ENCODE data around the gene RNU6-9.

RNU6-9 gene

DNA sequence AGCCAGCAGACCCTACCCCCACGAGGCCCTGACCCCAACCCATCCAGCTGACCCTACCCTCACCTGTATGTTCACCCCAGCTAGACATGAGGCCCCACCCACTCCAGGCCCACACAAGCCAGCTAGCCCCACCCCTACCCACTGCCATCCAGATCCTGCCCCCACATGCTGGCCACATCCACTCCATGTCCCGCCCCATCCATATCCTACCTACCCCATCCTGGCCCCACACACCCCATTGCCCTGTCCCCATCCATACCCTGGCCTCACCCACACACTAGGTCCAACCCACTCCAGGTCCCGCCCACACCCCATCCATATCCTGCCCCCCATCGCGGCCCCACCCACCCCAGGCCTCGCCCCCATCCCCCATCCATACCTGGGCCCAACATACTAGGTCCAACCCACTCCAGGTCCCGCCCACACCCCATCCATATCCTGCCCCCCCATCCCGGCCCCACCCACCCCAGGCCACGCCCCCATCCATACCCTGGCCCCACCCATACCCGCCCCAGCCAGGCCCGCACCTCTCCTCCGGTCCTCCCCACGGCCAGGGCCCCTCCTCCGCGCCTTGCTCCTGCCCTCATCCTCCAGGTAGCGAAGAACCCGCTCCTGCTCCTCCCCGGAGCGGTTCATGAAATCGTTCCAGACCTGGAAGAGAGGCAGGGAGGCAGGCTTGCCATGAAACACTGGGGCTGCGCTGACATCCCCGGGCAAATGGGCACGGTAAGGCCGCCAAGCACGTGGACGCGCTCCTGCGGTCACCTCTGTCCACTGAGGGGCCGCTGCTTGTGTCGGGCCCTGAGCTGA lies 7.2 kb downstream of the RNU6-9 start:
- Histone ChIP-seq H3K36me3 (ENCODE audit: control insufficient read depth in 2 of 2, insufficient read depth in 2 of 2, low read length in 2 of 2) (peaks cover 2 to 3% of the 10 kb centered on the region in 2 donors), H3K27ac (ENCODE audit: low read length) (no peak overlapping the region), H3K9ac (ENCODE audit: low read length in 2 of 2) (no peak overlapping the region), H3K4me3 (ENCODE audit: low read length in 2 of 2) (no peak overlapping the region), H3K9me3 (ENCODE audit: control insufficient read depth in 2 of 2, low read length in 2 of 2) (no peaks in the 10 kb centered on the region), H3K27me3 (ENCODE audit: control insufficient read depth in 1 of 2, insufficient read depth in 2 of 2, low read length in 2 of 2) (no peaks in the 10 kb centered on the region), H3K4me1 (ENCODE audit: control insufficient read depth, insufficient read depth, low read length) (no peaks in the 10 kb centered on the region)

DNA sequence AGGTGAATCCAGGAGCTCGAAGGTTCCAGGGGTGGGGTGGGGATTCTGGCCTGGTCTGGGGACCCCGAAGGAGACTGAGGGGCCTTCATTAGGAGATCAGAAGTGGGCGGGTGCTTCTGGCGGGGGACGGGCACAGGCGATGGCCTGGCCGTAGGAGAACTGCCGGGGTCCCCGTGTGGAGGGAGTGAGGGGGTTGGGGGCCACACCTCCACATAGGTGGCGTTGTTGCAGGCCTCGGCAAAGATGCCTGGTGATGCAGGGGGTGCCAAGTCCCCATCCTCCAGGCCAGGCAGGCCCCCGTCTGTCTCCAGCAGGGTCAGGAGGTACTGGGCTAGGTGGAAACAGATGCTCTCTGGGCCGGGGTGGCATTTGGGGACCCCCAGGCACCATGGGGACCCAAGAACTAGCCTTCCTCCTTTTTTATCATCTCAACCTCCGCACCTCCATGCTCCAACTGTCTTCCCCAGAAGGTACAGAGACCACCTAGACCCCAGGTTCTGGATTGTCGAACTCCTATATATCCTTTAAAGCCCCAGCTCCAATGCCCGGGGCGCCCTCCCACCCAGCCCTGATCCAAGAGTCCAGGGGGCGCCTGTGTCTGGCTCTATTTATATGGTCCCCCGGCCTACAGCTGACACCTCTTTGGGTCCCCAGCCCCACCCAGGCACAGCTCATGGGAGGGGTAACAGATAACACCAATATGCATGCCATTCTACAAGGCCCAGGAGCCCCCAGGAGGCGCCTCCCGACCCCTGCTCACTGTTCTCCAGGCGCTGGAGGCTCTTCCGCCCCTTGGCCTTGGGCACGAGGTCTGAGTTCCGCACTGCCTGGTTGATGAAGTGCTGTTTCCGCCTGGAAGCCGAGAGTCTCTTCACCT lies 8.2 kb downstream of the RNU6-9 start:
- no peaks in the 10 kb centered on the region for H3K4me1 ChIP-seq (ENCODE audit: control insufficient read depth, insufficient read depth, low read length)
- no peaks in the 10 kb centered on the region for H3K27me3 ChIP-seq (ENCODE audit: control insufficient read depth in 1 of 2, insufficient read depth in 2 of 2, low read length in 2 of 2)
- no peak overlapping the region for H3K27ac ChIP-seq (ENCODE audit: low read length)

DNA sequence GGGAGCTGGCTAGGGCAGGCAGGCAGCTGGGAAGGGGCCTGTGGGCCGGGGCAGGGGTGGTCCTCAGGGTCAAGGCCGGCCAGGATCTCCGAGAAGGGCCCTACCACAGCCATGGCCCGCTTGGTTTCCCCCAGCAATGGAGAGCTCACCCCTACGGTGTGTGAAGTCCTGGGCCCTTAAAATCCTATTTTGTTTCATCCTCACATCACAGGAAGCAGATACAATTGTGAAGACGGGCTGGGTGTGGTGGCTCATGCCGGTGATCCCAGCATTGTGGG lies 8.7 kb downstream of the RNU6-9 start:
- peaks cover 2% of the 10 kb centered on the region in 2 donors for H3K36me3 ChIP-seq (ENCODE audit: control insufficient read depth in 2 of 2, insufficient read depth in 2 of 2, low read length in 2 of 2)
- H3K4me1 ChIP-seq (ENCODE audit: control insufficient read depth, insufficient read depth, low read length), result no peaks in the 10 kb centered on the region

More for the DNA sequence above, 8.2 kb downstream of the RNU6-9 start:
- H3K9ac ChIP-seq (ENCODE audit: low read length in 2 of 2), result no peak overlapping the region
- no peaks in the 10 kb centered on the region for H3K9me3 ChIP-seq (ENCODE audit: control insufficient read depth in 2 of 2, low read length in 2 of 2)
- H3K36me3 ChIP-seq (ENCODE audit: control insufficient read depth in 2 of 2, insufficient read depth in 2 of 2, low read length in 2 of 2), result peaks cover 2 to 3% of the 10 kb centered on the region in 2 donors
- no peak overlapping the region for H3K4me3 ChIP-seq (ENCODE audit: low read length in 2 of 2)

DNA sequence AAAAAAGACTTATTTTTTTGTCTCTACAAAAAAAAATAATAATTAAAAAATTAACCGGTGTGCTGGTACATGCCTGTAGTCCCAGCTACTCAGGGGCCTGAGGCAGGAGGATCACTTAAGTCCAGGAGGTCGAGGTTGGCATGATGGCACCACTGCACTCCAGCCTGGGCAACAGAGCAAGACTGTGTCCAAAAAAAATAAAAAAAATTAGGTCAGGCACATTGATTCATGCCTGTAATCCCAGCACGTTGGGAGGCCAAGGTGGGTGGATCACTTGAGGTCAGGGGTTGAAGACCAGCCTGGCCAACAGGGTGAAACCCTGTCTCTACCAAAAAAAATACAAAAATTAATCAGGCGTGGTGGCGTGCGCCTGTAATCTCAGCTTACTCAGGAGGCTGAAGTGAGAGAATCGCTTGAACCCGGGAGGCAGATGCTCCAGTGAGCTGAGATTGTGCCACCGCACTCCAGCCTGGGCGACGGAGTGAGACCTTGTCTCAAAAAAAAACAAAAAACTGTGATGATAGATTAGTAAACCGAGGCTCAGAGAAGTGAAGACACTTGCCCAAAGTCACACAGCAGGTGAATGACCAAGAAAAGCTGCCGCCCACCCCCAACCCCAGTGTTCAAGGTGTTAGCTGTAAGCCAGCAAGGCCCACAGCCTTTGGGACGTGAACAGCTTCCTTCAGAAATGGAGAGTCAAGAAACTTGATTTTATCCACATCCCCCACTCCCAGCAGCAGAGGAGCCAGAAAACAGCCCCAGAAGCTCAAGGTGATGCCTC lies 9.4 kb downstream of the RNU6-9 start:
- Histone ChIP-seq H3K36me3 (ENCODE audit: control insufficient read depth in 2 of 2, insufficient read depth in 2 of 2, low read length in 2 of 2) (peaks cover 0 to 2% of the 10 kb centered on the region in 2 donors), H3K27me3 (ENCODE audit: control insufficient read depth in 1 of 2, insufficient read depth in 2 of 2, low read length in 2 of 2) (no peaks in the 10 kb centered on the region), H3K9ac (ENCODE audit: low read length in 2 of 2) (no peak overlapping the region), H3K4me1 (ENCODE audit: control insufficient read depth, insufficient read depth, low read length) (no peaks in the 10 kb centered on the region), H3K27ac (ENCODE audit: low read length) (no peak overlapping the region), H3K4me3 (ENCODE audit: low read length in 2 of 2) (no peak overlapping the region), H3K9me3 (ENCODE audit: control insufficient read depth in 2 of 2, low read length in 2 of 2) (no peaks in the 10 kb centered on the region)

More for the DNA sequence above, 8.7 kb downstream of the RNU6-9 start:
- H3K4me3 ChIP-seq (ENCODE audit: low read length in 2 of 2), result no peak overlapping the region
- no peaks in the 10 kb centered on the region for H3K9me3 ChIP-seq (ENCODE audit: control insufficient read depth in 2 of 2, low read length in 2 of 2)
- no peaks in the 10 kb centered on the region for H3K27me3 ChIP-seq (ENCODE audit: control insufficient read depth in 1 of 2, insufficient read depth in 2 of 2, low read length in 2 of 2)
- no peak overlapping the region for H3K9ac ChIP-seq (ENCODE audit: low read length in 2 of 2)
- no peak overlapping the region for H3K27ac ChIP-seq (ENCODE audit: low read length)

DNA sequence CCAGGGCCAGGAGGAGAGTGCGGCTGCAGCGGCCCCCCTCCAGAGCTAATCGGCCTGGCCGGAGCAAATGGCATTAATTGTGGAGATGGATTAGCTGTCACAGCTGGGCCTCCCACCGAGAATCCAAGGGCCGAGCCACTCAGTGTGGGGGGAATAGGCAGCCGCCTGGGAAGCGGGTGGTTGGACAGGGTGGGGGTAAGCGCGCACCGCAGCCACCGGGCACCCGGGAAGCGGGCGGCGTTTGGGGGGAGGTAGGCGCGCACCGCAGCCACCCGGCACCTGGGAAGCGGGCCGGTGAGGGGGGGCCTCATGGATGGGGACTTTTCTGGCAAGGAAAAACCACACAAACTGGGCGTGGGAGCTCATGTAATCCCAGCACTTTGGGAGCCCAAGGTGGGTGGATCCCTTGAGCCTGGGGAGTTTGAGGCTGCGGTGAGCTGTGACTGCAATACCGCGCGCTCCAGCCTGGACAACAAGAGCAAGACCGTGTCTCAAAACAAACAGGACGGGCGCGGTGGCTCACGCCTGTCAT lies 10.0 kb downstream of the RNU6-9 start:
- H3K9ac ChIP-seq (ENCODE audit: low read length in 2 of 2), result no peak overlapping the region
- no peak overlapping the region for H3K27ac ChIP-seq (ENCODE audit: low read length)
- peaks cover 0 to 2% of the 10 kb centered on the region in 2 donors for H3K36me3 ChIP-seq (ENCODE audit: control insufficient read depth in 2 of 2, insufficient read depth in 2 of 2, low read length in 2 of 2)
- no peaks in the 10 kb centered on the region for H3K4me1 ChIP-seq (ENCODE audit: control insufficient read depth, insufficient read depth, low read length)
- no peak overlapping the region for H3K4me3 ChIP-seq (ENCODE audit: low read length in 2 of 2)
- H3K9me3 ChIP-seq (ENCODE audit: control insufficient read depth in 2 of 2, low read length in 2 of 2), result no peaks in the 10 kb centered on the region
- no peaks in the 10 kb centered on the region for H3K27me3 ChIP-seq (ENCODE audit: control insufficient read depth in 1 of 2, insufficient read depth in 2 of 2, low read length in 2 of 2)

DNA sequence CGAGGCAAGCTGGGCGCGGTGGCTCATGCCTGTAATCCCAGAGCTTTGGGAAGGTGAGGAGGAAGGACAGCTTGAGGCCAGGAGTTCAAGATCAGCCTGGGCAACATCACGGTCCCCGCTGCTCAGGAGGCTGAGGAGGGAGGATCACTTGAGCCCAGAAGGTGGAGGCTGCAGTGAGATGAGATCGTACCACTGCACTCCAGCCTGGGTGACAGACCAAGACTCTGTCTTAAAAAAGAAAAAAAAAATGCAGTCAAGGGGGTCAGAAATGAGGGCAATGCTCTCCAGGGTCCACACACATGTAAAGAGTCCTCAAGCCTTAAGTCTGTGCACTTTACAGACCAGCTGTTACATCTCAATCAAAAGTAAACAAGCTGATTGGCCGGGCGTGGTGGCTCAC lies 11.3 kb downstream of the RNU6-9 start:
- Histone ChIP-seq H3K4me3 (ENCODE audit: low read length in 2 of 2) (no peak overlapping the region), H3K9ac (ENCODE audit: low read length in 2 of 2) (no peak overlapping the region), H3K36me3 (ENCODE audit: control insufficient read depth in 2 of 2, insufficient read depth in 2 of 2, low read length in 2 of 2) (peaks cover 0 to 2% of the 10 kb centered on the region in 2 donors), H3K9me3 (ENCODE audit: control insufficient read depth in 2 of 2, low read length in 2 of 2) (no peaks in the 10 kb centered on the region), H3K27ac (ENCODE audit: low read length) (no peak overlapping the region), H3K4me1 (ENCODE audit: control insufficient read depth, insufficient read depth, low read length) (no peaks in the 10 kb centered on the region), H3K27me3 (ENCODE audit: control insufficient read depth in 1 of 2, insufficient read depth in 2 of 2, low read length in 2 of 2) (no peaks in the 10 kb centered on the region)

DNA sequence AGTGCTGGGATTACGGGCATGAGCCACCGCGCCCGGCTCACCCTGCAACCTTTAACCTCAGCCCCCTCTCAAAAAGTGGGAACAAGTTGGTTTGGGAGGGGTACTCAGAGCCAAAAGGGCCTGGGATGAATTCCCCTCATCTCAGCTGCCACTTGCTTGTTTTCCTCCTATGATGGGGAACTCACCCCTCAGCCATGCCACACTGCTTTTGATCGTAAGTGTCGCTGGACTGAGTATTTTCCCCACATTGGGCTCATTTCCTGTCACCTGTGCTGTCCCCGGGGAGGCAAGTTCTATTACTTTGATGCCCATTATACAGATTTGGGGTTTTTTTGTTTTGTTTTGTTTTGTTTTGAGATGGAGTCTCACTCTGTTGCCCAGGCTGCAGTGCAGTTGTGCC lies 13.2 kb downstream of the RNU6-9 start:
- no peak overlapping the region for H3K27ac ChIP-seq (ENCODE audit: low read length)
- no peaks in the 10 kb centered on the region for H3K27me3 ChIP-seq (ENCODE audit: control insufficient read depth in 1 of 2, insufficient read depth in 2 of 2, low read length in 2 of 2)
- H3K4me3 ChIP-seq (ENCODE audit: low read length in 2 of 2), result no peak overlapping the region
- no peaks in the 10 kb centered on the region for H3K4me1 ChIP-seq (ENCODE audit: control insufficient read depth, insufficient read depth, low read length)
- peaks cover 0 to 2% of the 10 kb centered on the region in 2 donors for H3K36me3 ChIP-seq (ENCODE audit: control insufficient read depth in 2 of 2, insufficient read depth in 2 of 2, low read length in 2 of 2)
- no peak overlapping the region for H3K9ac ChIP-seq (ENCODE audit: low read length in 2 of 2)
- H3K9me3 ChIP-seq (ENCODE audit: control insufficient read depth in 2 of 2, low read length in 2 of 2), result no peaks in the 10 kb centered on the region

DNA sequence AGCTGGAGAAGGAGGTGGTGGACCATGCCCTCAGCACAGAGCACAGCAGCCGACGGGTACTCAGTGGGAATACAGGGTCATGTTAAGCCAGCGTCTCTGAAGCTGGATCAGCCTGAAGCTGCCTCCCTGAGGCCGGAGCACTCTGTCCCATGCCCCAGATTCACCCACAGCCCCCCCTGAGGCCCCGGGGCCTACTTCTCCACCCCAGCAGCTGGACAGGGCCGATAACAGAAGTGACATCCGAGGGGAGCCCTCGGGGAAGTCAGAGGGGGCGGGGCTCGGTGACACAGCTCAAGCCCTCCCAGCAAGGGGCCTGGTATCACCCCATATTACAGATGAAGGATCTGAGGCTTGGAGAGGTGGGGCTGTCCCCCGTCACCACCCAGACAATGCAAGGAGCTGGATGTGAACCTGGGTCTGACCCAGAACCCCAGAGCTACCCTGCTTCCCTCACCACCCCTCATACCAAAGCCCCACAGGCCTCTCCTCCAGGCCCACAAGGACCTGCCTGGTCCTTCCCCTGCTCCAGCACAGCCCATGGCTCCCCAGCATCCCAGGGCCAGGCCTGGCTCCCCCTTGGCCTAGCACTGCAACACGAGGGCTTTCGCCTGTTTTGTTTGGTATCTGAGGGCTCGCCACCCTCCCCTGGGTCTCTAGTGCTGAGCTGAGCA lies 14.0 kb downstream of the RNU6-9 start:
- Histone ChIP-seq H3K4me1 (ENCODE audit: control insufficient read depth, insufficient read depth, low read length) (no peaks in the 10 kb centered on the region), H3K9me3 (ENCODE audit: control insufficient read depth in 2 of 2, low read length in 2 of 2) (no peaks in the 10 kb centered on the region), H3K27me3 (ENCODE audit: control insufficient read depth in 1 of 2, insufficient read depth in 2 of 2, low read length in 2 of 2) (no peaks in the 10 kb centered on the region), H3K36me3 (ENCODE audit: control insufficient read depth in 2 of 2, insufficient read depth in 2 of 2, low read length in 2 of 2) (peaks cover 0 to 2% of the 10 kb centered on the region in 2 donors), H3K9ac (ENCODE audit: low read length in 2 of 2) (no peak overlapping the region), H3K4me3 (ENCODE audit: low read length in 2 of 2) (no peak overlapping the region), H3K27ac (ENCODE audit: low read length) (no peak overlapping the region)

DNA sequence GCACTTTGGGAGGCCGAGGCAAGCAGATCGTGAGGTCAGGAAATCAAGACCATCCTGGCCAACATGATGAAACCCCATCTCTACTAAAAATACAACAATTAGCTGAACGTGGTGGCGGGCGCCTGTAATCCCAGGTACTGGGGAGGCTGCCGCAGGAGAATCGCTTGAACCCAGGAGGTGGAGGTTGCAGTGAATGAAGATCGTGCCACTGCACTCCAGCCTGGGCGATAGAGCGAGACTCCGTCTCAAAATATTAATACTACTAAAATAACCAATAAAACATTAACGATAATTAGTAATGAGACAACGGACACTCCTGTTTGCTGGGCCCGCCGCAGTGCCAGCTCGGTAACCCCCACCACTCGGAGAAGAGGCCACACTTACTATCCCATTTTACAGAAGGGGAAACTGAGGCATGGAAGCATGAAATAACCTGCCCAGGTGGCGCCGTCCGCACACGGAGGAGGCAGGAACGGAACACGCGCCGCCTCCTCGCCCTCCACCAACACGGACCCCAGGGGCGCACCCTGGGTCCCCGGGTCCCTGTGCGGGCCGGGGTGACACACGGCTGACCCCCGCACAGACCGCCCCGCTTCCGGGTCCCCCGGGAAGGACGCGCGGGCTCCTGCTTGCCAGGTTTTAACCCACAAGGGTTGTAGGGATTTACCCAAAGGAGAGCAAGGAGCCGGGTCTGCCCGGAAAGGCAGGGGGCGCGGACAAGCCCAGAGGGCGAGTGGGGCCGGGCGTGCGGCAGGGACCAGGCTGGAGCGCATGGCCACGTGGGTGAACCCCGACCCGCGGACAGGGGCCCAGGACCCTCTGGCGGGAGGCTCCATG lies 18.1 kb downstream of the RNU6-9 start:
- H3K9ac ChIP-seq (ENCODE audit: low read length in 2 of 2), result no peak overlapping the region
- H3K4me1 ChIP-seq (ENCODE audit: control insufficient read depth, insufficient read depth, low read length), result peaks cover 5% of the 10 kb centered on the region
- no peaks in the 10 kb centered on the region for H3K27me3 ChIP-seq (ENCODE audit: control insufficient read depth in 1 of 2, insufficient read depth in 2 of 2, low read length in 2 of 2)
- no peaks in the 10 kb centered on the region for H3K9me3 ChIP-seq (ENCODE audit: control insufficient read depth in 2 of 2, low read length in 2 of 2)
- no peak overlapping the region for H3K4me3 ChIP-seq (ENCODE audit: low read length in 2 of 2)
- H3K36me3 ChIP-seq (ENCODE audit: control insufficient read depth in 2 of 2, insufficient read depth in 2 of 2, low read length in 2 of 2), result no peaks in the 10 kb centered on the region
- H3K27ac ChIP-seq (ENCODE audit: low read length), result no peak overlapping the region
